Stimulated activated CD8-positive, alpha-beta memory T cell treated with anti-CD3 and anti-CD28 coated beads, Interleukin-15, amount 100 ng/mL, for 48 hours (primary cell): Measurements from ENCODE around the gene TOP3A.
"Not testable (repeated sequence)": the region's sequence is repeated elsewhere in the genome, so short reads cannot be mapped to it uniquely, and the experiment has no call there.

Experiments used
- DNase-seq, 2 donors: peaks; one replicate each; pipeline ENCODE4 v3.0.0-alpha.2; 2020; ENCODE audit warnings: low read depth in 2 of 2

Gene TOP3A

DNA sequence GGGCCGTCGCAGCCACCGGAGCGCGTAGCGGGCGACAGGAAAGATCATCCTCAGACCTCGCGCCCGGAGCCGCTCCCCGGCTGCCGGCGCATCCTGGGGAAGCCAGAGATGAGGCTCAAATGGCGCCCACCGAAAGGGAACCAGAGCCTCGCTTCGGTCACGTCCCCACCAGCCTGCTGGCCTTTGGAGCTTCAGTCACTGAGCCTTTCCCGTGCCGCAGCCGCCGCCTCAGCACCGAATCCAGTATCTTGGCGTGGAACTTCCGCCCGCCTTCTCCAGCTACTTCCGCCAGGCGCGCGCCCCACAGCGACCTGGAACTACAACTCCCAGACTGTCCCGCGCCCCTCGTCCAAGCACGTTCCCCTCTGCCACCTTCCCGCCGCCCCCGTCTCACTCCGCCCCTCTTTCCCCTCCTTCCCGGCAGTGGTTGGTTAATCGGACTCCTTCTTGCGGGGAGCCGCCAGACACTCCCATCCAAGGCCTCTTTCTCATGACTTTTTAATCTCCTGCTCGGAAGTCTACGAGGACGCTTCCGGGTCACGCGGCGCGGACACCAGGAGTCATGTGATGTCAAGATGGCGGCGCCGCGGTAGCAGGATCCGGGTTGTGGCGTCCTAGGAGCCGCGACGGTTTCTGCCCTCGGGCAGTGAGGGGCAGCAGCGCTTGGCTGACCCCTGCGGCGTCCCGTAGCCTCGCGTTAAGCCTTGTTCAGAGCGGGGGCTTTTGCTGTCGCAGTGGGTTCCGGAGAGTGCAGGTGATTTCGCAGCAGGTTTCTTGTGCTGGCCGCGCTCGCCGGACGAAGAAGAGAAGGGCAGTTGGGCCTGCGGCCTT lies at the start of gene TOP3A, which contains the start of gene SMCR8:
TOP3A (minus strand) TSS at position 264 of the 831 bp plus-strand sequence; CDS start at position 48, 216 bp downstream.
SMCR8 (plus strand) TSS at position 563 of the 831 bp plus-strand sequence. CDS start 497 bp downstream, outside the sequence.
- DNase-seq = peak; percentile 96 to 97

DNA sequence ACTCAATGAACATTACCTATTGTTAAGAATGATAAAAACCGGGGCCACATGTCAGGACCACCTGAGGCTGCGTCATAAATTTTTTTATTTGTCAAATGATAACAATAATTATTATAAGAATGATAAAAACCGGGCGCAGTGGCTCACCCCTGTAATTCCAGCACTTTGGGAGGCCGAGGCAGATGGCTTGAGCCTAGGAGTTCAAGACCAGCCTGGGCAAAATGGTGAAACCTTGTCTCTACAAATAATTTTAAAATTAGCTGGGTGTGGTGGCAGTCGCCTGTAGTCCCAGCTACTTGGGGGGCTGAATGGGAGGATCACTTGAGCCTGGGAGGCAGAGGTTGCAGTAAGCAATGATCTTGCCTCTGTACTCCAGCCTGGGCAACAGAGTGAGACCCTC lies 49.4 kb upstream of the TOP3A start:
- no peak for DNase-seq

GRCh38 chr17:18363101-18364049 lies 48.6 kb upstream of the TOP3A start, which contains the start of gene SHMT1:
Gene SHMT1, minus strand, starts transcription at chr17:18363550. Its CDS starts 7,569 bp downstream, at chr17:18355981.
- DNase-seq = peak; percentile 92

GRCh38 chr17:18362698-18363100 lies 47.9 kb upstream of the TOP3A start:
- DNase-seq = no peak

DNA sequence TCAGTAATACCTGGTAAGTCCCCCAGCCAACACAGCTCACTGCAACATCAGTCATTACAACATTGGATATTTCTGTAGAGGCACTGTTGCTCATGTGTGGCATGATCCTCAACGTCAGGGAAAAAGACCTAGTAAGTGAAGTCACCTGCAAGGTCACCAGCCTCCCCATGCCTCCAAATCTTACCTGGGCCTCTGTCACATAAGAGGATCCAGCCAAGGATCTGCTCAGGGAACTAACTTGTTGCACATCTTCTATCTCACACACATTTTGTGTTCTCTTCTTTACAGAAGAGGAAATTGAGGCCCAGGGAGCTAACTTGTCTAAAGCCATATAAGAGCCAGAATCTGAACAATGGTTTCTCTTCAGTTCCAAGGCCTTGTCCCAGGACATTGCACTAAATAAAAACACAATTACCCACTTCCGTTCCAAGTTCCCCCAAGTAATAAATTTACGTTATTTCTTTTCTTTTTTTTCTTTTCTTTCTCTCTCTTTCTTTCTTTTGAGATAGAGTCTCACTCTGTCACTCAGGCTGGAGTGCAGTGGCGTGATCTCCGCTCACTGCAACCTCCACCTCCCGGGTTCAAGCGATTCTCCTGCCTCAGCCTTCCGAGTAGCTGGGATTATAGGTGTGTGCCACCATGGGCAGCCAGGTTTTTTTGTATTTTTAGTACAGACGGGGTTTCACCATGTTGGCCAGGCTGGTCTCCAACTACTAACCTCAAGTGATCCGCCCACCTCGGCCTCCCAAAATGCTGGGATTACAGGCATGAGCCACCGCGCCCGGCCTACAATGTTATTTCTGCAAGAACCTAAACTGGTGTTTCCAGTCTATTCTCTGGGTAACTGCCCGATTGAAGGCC lies 47.3 kb upstream of the TOP3A start:
- DNase-seq = no peak

GRCh38 chr17:18360518-18360917 lies 45.7 kb upstream of the TOP3A start:
- no peak for DNase-seq

GRCh38 chr17:18356624-18357023 lies 41.8 kb upstream of the TOP3A start:
- DNase-seq = no peak

GRCh38 chr17:18353541-18353940 lies 38.7 kb upstream of the TOP3A start:
- DNase-seq = no peak

- DNase-seq = no peak
Observed at GRCh38 chr17:18344021-18344420, 29.2 kb upstream of the TOP3A start.

GRCh38 chr17:18339933-18340332 lies 25.1 kb upstream of the TOP3A start:
- DNase-seq = no peak

DNA sequence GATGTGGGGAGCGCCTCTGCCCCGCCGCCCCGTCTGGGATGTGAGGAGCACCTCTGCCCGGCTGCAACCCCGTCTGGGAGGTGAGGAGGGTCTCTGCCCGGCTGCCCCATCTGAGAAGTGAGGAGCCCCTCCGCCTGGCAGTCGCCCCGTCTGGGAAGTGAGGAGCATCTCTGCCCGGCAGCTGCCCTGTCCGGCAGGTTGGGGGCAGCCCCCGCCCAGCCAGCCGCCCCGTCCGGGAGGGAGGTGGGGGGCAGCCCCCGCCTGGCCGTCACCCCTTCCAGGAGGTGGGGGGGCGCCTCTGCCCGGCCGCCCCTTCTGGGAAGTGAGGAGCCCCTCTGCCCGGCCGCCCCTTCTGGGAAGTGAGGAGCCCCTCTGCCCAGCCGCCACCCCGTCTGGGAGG lies 23.4 kb upstream of the TOP3A start:
- not testable (repeated sequence) for DNase-seq

GRCh38 chr17:18332909-18333489 lies 18.2 kb upstream of the TOP3A start:
- no peak for DNase-seq

DNA sequence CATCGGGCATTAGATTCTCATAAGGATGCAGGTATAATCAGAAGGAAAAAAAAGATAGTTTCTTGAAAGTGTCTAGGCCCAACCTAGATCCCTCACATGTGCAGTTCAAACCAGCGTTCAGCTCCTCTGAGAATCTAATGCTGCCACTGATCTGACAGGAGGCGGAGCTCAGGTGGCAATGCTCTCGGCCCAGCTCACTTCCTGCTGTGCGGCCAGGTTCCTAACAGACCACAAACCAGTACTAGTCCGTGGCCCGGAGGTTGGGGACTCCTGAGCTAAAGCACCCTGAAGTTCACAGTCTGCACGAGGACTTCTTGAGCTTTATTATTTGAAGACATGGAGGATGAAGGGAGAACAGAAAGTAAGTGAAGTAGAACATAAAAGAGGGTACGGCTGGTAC lies 17.1 kb upstream of the TOP3A start:
- no peak for DNase-seq

GRCh38 chr17:18328643-18329204 lies 13.9 kb upstream of the TOP3A start:
- no peak for DNase-seq

- no peak for DNase-seq
Observed at GRCh38 chr17:18327556-18327955, 12.8 kb upstream of the TOP3A start.

DNA sequence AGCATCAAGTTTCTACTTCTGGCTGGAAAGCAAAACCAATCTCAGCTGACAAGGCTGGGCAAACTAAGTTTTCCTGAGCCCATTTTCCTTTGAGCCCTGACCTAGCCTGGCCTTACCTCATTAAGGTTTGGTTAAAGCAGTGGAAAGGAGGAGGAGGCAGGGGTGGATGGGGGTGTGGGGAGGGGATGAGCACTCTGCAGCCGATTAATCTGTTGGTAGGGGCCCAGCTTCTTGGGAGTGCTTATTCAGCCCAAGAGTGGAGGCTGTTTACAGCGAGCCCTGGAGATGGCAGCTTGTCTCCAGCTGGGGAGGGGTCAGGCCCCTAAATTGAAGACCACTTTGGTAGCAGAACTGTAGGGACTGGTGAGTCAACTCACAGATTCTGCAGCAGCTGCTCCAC lies 12.3 kb upstream of the TOP3A start:
- DNase-seq = no peak

DNA sequence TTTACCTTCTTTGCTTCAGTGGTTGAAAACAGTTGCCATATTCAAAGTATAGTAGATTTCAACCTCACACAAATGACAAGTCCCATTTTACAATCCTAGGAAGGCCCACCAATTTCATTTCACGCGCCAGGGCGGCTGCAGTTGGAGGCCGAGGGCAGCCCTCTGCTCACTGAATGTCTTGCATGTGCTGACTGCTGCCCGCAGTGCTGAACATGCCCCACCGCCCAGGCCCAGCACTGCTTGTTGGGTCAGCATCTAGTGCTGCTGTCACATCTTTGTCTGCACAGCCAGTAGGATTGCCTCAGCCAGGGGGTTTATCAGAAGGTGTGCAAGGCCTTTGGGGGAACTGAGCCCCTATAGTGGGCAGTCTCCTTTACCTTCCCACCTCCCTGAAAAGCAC lies 11.8 kb upstream of the TOP3A start:
- DNase-seq = no peak

- DNase-seq = no peak
Observed at GRCh38 chr17:18326039-18326438, 11.2 kb upstream of the TOP3A start.

DNA sequence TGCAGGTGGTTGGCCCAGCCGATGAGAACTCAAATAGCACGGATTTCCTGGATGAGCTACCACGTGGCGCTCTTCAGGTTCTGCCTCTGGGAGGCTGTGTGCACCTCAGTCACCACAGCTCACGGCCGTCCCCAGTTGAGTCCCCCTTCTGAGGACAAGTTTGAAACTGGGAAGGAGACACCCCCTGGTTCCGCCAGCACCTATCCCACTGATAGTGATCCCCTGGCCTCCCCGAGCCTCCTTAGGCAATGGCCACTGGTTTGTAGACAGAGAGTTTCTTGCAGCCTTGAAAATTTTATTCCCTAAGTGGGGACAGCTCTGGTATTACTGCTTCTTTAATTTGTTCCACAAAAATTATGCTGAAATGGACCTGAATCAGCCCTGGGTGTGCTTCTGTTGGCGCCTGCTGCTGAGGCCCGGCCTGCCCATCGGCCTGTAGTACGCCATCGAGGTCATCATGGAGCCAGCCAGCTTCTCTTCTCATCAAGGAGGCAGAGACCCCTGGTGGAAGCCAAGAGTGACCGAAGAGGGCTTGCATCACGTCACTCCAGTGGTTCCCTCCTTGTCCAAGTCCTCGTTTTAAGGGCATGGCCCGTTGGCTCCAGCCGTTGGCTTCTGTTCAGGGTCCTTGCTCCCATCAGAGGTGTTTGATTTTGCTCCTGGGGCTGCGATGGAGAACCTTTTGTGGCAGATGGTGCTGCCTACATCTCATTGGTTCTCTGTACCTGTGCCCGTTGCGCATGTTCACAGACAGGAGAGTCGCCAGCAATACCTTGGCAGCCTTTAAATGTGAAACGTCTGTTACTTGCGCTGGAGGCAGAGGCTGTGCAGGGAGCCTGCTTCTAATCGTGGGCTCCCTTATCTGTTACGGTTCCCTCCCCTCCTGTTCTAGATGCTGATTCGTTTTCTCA lies 9.6 kb upstream of the TOP3A start:
- no peak for DNase-seq
